Measurements from ENCODE around the gene SRGAP3.

Gene SRGAP3

GRCh38 chr3:8985876-8986275 is 263.6 kb downstream of the SRGAP3 start:
- no peak for DNase-seq (ENCODE audit: low spot score)

- no peak for DNase-seq (ENCODE audit: low spot score)
These were observed 264.0 kb downstream of the SRGAP3 start for GRCh38 chr3:8985411-8985831.

- no peak for DNase-seq (ENCODE audit: low spot score)
These were observed 264.9 kb downstream of the SRGAP3 start for GRCh38 chr3:8984526-8984925.

- no peak for DNase-seq (ENCODE audit: low spot score)
These were observed 265.4 kb downstream of the SRGAP3 start for GRCh38 chr3:8984081-8984480.

- DNase-seq (ENCODE audit: low spot score) = no peak
These were observed 265.9 kb downstream of the SRGAP3 start for GRCh38 chr3:8983591-8983990.

- DNase-seq (ENCODE audit: low spot score) = no peak
These were observed 266.4 kb downstream of the SRGAP3 start for GRCh38 chr3:8983026-8983425.

GRCh38 chr3:8982509-8982908 is 266.9 kb downstream of the SRGAP3 start:
- no peak for DNase-seq (ENCODE audit: low spot score)

GRCh38 chr3:8981700-8982099 is 267.7 kb downstream of the SRGAP3 start:
- DNase-seq (ENCODE audit: low spot score) = no peak

GRCh38 chr3:8981296-8981695 is 268.1 kb downstream of the SRGAP3 start:
- no peak for DNase-seq (ENCODE audit: low spot score)

GRCh38 chr3:8980756-8981257 is 268.6 kb downstream of the SRGAP3 start:
- DNase-seq (ENCODE audit: low spot score) = no peak

- no peak for DNase-seq (ENCODE audit: low spot score)
These were observed 270.2 kb downstream of the SRGAP3 start for GRCh38 chr3:8979262-8979661.

- no peak for DNase-seq (ENCODE audit: low spot score)
These were observed 270.9 kb downstream of the SRGAP3 start for GRCh38 chr3:8978551-8978950.

- DNase-seq (ENCODE audit: low spot score) = no peak
These were observed 272.8 kb downstream of the SRGAP3 start for GRCh38 chr3:8976540-8977182.

- no peak for DNase-seq (ENCODE audit: low spot score)
These were observed 274.1 kb downstream of the SRGAP3 start for GRCh38 chr3:8975081-8976020.

- no peak for DNase-seq (ENCODE audit: low spot score)
These were observed 275.0 kb downstream of the SRGAP3 start for GRCh38 chr3:8974458-8974857.

- peak; percentile 53 for DNase-seq (ENCODE audit: low spot score)
These were observed 276.8 kb downstream of the SRGAP3 start for GRCh38 chr3:8972639-8973038.

GRCh38 chr3:8970971-8971589 is 278.4 kb downstream of the SRGAP3 start:
- DNase-seq (ENCODE audit: low spot score) = peak; percentile 52

- no peak for DNase-seq (ENCODE audit: low spot score)
These were observed 280.2 kb downstream of the SRGAP3 start for GRCh38 chr3:8969241-8969640.

- DNase-seq (ENCODE audit: low spot score) = no peak
These were observed 281.0 kb downstream of the SRGAP3 start for GRCh38 chr3:8968375-8968882.

GRCh38 chr3:8967553-8967952 is 281.9 kb downstream of the SRGAP3 start:
- DNase-seq (ENCODE audit: low spot score) = no peak

GRCh38 chr3:8966820-8967348 is 282.6 kb downstream of the SRGAP3 start:
- no peak for DNase-seq (ENCODE audit: low spot score)

GRCh38 chr3:8966150-8966819 is 283.2 kb downstream of the SRGAP3 start:
- DNase-seq (ENCODE audit: low spot score) = no peak

All from hepatic stellate cell (primary cell).